ENCODE measurements around the gene SNRPB.

GRCh38 chr20:2485661-2486060 lies 15.1 kb upstream of the SNRPB start:
- TF ChIP-seq CTCF (IDR thresholded peaks at IDR 0.05; ENCODE audit: insufficient read depth, low read depth, low read length), result no peak
- no peak for TF ChIP-seq EZH2 (IDR thresholded peaks at IDR 0.05; ENCODE audit: insufficient read depth, low read length)

Data from astrocyte (in vitro differentiated cells and primary cell).